HEK293 (cell line): Measurements from ENCODE around the gene CLIP3.

ENCODE experiments used
- CTCF ChIA-PET: fragments of 350-600 bp; formaldehyde crosslinking; extraction: SDS; loops from one replicate; lab custom pipeline; 2021; ENCODE audit warnings: antibody characterized with exemption; lab: Yijun Ruan, JAX
- POLR2A ChIA-PET: fragments of 300-600 bp; formaldehyde crosslinking; extraction: SDS; loops from one replicate; lab custom pipeline; 2020; ENCODE audit warnings: antibody characterized with exemption, inconsistent platforms; lab: Yijun Ruan, JAX
- H3K27ac ChIP-seq: fragments of 200-500 bp; sonication (Bioruptor generic); 2 replicates; pipeline ENCODE4 v1.5.1; 2014; ENCODE audit warnings: low read depth, low read length, control low read depth, inconsistent platforms; ENCODE audit errors: extremely low read depth
- H3K36me3 ChIP-seq, 2 experiments: fragments of 200-500 bp in 1 of 2; sonication (Bioruptor generic) in 1 of 2; 1 replicate in 1 of 2; 2 replicates in 1 of 2; pipeline ENCODE4 v1.5.1; 2014 to 2017; ENCODE audit warnings: inconsistent platforms in 2 of 2, low read length in 2 of 2; ENCODE audit not compliant: control insufficient read depth in 2 of 2, insufficient read depth in 1 of 2
- H3K4me1 ChIP-seq: fragments of 200-500 bp; sonication (Bioruptor generic); 2 replicates; pipeline ENCODE4 v1.5.1; 2014; ENCODE audit warnings: mild to moderate bottlenecking, low read length, inconsistent platforms; ENCODE audit not compliant: control insufficient read depth, insufficient read depth
- H3K4me3 ChIP-seq: 2 replicates; pipeline ENCODE4 v1.5.1; 2011; ENCODE audit warnings: low read depth, mild to moderate bottlenecking, control low read depth, low read length, moderate library complexity
- H3K9me3 ChIP-seq: fragments of 200-500 bp; sonication (Bioruptor generic); 2 replicates; pipeline ENCODE4 v1.5.1; 2014; ENCODE audit warnings: low read depth, low read length, inconsistent platforms; ENCODE audit not compliant: control insufficient read depth, insufficient read depth
- REPIN1 ChIP-seq: fragments of 450-650 bp; formaldehyde crosslinking; IDR thresholded peaks from 2 replicates; pipeline ENCODE4 v1.5.1; 2017; ENCODE audit warnings: missing biosample characterization, missing genetic modification characterization, low read depth
- SCRT1 ChIP-seq: fragments of 450-650 bp; formaldehyde crosslinking; IDR thresholded peaks from 2 replicates; pipeline ENCODE4 v1.5.1; 2016; ENCODE audit warnings: missing biosample characterization, missing genetic modification characterization, borderline replicate concordance
- SP3 ChIP-seq: fragments of 450-650 bp; formaldehyde crosslinking; IDR thresholded peaks from 2 replicates; pipeline ENCODE4 v1.5.1; 2016; ENCODE audit warnings: missing biosample characterization, missing genetic modification characterization
- SP7 ChIP-seq: fragments of 450-650 bp; formaldehyde crosslinking; IDR thresholded peaks from 2 replicates; pipeline ENCODE4 v1.5.1; 2016; ENCODE audit warnings: missing biosample characterization, missing genetic modification characterization
- ZFHX2 ChIP-seq: fragments of 450-650 bp; formaldehyde crosslinking; conservative IDR thresholded peaks from 2 replicates; pipeline ENCODE4 v1.5.1; 2016; ENCODE audit warnings: missing biosample characterization, missing genetic modification characterization
- ZFP69B ChIP-seq: fragments of 450-650 bp; formaldehyde crosslinking; IDR thresholded peaks from 2 replicates; pipeline ENCODE4 v1.5.1; 2016; ENCODE audit warnings: missing biosample characterization, missing genetic modification characterization
- ZNF112 ChIP-seq: fragments of 450-650 bp; formaldehyde crosslinking; IDR thresholded peaks from 2 replicates; pipeline ENCODE4 v1.5.0; 2017; ENCODE audit warnings: missing biosample characterization, missing genetic modification characterization
- ZNF157 ChIP-seq: fragments of 450-650 bp; formaldehyde crosslinking; IDR thresholded peaks from 2 replicates; pipeline ENCODE4 v1.5.1; 2016; ENCODE audit warnings: missing biosample characterization, missing genetic modification characterization
- ZNF174 ChIP-seq: fragments of 450-650 bp; formaldehyde crosslinking; IDR thresholded peaks from 2 replicates; pipeline ENCODE4 v1.5.0; 2017; ENCODE audit warnings: missing biosample characterization, mild to moderate bottlenecking, missing genetic modification characterization
- ZNF214 ChIP-seq: fragments of 450-650 bp; formaldehyde crosslinking; IDR thresholded peaks from 2 replicates; pipeline ENCODE4 v1.5.1; 2017; ENCODE audit warnings: missing biosample characterization, mild to moderate bottlenecking, missing genetic modification characterization, borderline replicate concordance
- ZNF292 ChIP-seq: fragments of 450-650 bp; formaldehyde crosslinking; IDR thresholded peaks from 2 replicates; pipeline ENCODE4 v1.5.1; 2016; ENCODE audit warnings: low read depth, missing biosample characterization, missing genetic modification characterization, borderline replicate concordance
- ZNF302 ChIP-seq: fragments of 450-650 bp; formaldehyde crosslinking; IDR thresholded peaks from 2 replicates; pipeline ENCODE4 v1.5.1; 2016; ENCODE audit warnings: missing biosample characterization, missing genetic modification characterization, low read depth
- ZNF354C ChIP-seq: fragments of 450-650 bp; formaldehyde crosslinking; IDR thresholded peaks from 2 replicates; pipeline ENCODE4 v1.5.1; 2016; ENCODE audit warnings: missing biosample characterization, missing genetic modification characterization, low read depth, borderline replicate concordance
- ZNF426 ChIP-seq: fragments of 450-650 bp; formaldehyde crosslinking; IDR thresholded peaks from 2 replicates; pipeline ENCODE4 v1.5.1; 2017; ENCODE audit warnings: missing biosample characterization, missing genetic modification characterization, mild to moderate bottlenecking, inconsistent platforms, moderate library complexity
- ZNF514 ChIP-seq: fragments of 450-650 bp; formaldehyde crosslinking; IDR thresholded peaks from 2 replicates; pipeline ENCODE4 v1.5.1; 2016; ENCODE audit warnings: missing biosample characterization, missing genetic modification characterization
- ZNF521 ChIP-seq: fragments of 450-650 bp; formaldehyde crosslinking; IDR thresholded peaks from 2 replicates; pipeline ENCODE4 v1.5.1; 2017; ENCODE audit warnings: missing biosample characterization, mild to moderate bottlenecking, missing genetic modification characterization
- ZNF529 ChIP-seq: fragments of 450-650 bp; formaldehyde crosslinking; IDR thresholded peaks from 2 replicates; pipeline ENCODE4 v1.5.1; 2017; ENCODE audit warnings: missing genetic modification characterization, missing biosample characterization; ENCODE audit not compliant: insufficient replicate concordance
- ZNF623 ChIP-seq: fragments of 450-650 bp; formaldehyde crosslinking; IDR thresholded peaks from 2 replicates; pipeline ENCODE4 v1.5.1; 2016; ENCODE audit warnings: missing biosample characterization, missing genetic modification characterization
- ZNF664 ChIP-seq: fragments of 450-650 bp; formaldehyde crosslinking; IDR thresholded peaks from 2 replicates; pipeline ENCODE4 v1.5.1; 2016; ENCODE audit warnings: missing biosample characterization, missing genetic modification characterization
- ZNF677 ChIP-seq: fragments of 450-650 bp; IDR thresholded peaks from 2 replicates; pipeline ENCODE4 v1.5.0; 2018; ENCODE audit warnings: missing biosample characterization, mild to moderate bottlenecking, missing genetic modification characterization, moderate library complexity
- ZNF792 ChIP-seq: fragments of 450-650 bp; formaldehyde crosslinking; IDR thresholded peaks from 2 replicates; pipeline ENCODE4 v1.5.1; 2016; ENCODE audit warnings: missing biosample characterization, missing genetic modification characterization
- ZNF830 ChIP-seq: fragments of 450-650 bp; IDR thresholded peaks from 2 replicates; pipeline ENCODE4 v1.5.0; 2018; ENCODE audit warnings: missing biosample characterization, missing genetic modification characterization, low read depth, mild to moderate bottlenecking, moderate library complexity
- ZSCAN23 ChIP-seq: fragments of 450-650 bp; formaldehyde crosslinking; IDR thresholded peaks from 2 replicates; pipeline ENCODE4 v1.5.1; 2016; ENCODE audit warnings: missing biosample characterization, missing genetic modification characterization
- ZXDB ChIP-seq: fragments of 450-650 bp; formaldehyde crosslinking; IDR thresholded peaks from 2 replicates; pipeline ENCODE4 v1.5.1; 2016; ENCODE audit warnings: missing biosample characterization, missing genetic modification characterization
- TF ChIP-seq, protein P1 (sequence below): fragments of 450-650 bp; formaldehyde crosslinking; IDR thresholded peaks from 2 replicates; pipeline ENCODE4 v1.5.1; 2016; ENCODE audit warnings: missing biosample characterization, missing genetic modification characterization, borderline replicate concordance
- TF ChIP-seq, protein P2 (sequence below): fragments of 450-650 bp; formaldehyde crosslinking; IDR thresholded peaks from 2 replicates; pipeline ENCODE4 v1.5.1; 2016; ENCODE audit warnings: missing biosample characterization, missing genetic modification characterization
- TF ChIP-seq, protein P3 (sequence below): fragments of 450-650 bp; formaldehyde crosslinking; IDR thresholded peaks from 2 replicates; pipeline ENCODE4 v1.5.1; 2017; ENCODE audit warnings: missing biosample characterization, missing genetic modification characterization
- TF ChIP-seq, protein P4 (sequence below): fragments of 450-650 bp; formaldehyde crosslinking; IDR thresholded peaks from 2 replicates; pipeline ENCODE4 v1.5.1; 2016; ENCODE audit warnings: missing biosample characterization, missing genetic modification characterization
- TF ChIP-seq, protein P5 (sequence below): fragments of 450-650 bp; formaldehyde crosslinking; IDR thresholded peaks from 2 replicates; pipeline ENCODE4 v1.5.1; 2017; ENCODE audit warnings: missing biosample characterization, missing genetic modification characterization

CLIP3 gene

DNA sequence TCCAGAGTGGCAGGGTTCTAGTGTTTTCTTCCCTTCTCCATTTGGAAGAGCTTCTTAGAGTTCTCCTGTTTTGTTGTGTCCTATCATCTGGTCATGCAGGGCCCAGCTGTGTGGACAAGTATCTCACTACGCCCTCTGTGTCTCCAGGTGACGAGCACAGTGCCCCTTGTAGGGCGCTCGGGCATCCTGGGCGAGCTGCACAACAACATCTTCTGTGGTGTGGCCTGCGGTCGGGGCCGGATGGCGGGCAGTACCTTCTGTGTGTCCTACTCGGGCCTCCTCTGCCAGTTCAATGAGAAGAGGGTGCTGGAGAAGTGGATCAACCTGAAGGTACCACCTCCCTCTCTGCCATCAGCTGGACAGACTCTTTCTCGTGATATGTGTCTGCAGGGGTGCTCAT lies 35.0 kb upstream of the CLIP3 start (continued):
- TF ChIP-seq, protein P1, sequence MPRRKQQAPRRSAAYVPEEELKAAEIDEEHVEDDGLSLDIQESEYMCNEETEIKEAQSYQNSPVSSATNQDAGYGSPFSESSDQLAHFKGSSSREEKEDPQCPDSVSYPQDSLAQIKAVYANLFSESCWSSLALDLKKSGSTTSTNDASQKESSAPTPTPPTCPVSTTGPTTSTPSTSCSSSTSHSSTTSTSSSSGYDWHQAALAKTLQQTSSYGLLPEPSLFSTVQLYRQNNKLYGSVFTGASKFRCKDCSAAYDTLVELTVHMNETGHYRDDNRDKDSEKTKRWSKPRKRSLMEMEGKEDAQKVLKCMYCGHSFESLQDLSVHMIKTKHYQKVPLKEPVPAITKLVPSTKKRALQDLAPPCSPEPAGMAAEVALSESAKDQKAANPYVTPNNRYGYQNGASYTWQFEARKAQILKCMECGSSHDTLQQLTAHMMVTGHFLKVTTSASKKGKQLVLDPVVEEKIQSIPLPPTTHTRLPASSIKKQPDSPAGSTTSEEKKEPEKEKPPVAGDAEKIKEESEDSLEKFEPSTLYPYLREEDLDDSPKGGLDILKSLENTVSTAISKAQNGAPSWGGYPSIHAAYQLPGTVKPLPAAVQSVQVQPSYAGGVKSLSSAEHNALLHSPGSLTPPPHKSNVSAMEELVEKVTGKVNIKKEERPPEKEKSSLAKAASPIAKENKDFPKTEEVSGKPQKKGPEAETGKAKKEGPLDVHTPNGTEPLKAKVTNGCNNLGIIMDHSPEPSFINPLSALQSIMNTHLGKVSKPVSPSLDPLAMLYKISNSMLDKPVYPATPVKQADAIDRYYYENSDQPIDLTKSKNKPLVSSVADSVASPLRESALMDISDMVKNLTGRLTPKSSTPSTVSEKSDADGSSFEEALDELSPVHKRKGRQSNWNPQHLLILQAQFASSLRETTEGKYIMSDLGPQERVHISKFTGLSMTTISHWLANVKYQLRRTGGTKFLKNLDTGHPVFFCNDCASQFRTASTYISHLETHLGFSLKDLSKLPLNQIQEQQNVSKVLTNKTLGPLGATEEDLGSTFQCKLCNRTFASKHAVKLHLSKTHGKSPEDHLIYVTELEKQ (tag by site-specific recombination), result no peak
- no peak for TF ChIP-seq ZNF214
- TF ChIP-seq, protein P2, sequence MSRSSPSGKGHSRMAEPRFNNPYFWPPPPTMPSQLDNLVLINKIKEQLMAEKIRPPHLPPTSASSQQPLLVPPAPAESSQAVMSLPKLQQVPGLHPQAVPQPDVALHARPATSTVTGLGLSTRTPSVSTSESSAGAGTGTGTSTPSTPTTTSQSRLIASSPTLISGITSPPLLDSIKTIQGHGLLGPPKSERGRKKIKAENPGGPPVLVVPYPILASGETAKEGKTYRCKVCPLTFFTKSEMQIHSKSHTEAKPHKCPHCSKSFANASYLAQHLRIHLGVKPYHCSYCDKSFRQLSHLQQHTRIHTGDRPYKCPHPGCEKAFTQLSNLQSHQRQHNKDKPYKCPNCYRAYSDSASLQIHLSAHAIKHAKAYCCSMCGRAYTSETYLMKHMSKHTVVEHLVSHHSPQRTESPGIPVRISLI (tag by site-specific recombination), result no peak
- TF ChIP-seq REPIN1 (tag by site-specific recombination), result no peak
- TF ChIP-seq ZFP69B (tag by site-specific recombination), result no peak
- no peak for TF ChIP-seq ZNF112 (tag by site-specific recombination)
- TF ChIP-seq, protein P3, sequence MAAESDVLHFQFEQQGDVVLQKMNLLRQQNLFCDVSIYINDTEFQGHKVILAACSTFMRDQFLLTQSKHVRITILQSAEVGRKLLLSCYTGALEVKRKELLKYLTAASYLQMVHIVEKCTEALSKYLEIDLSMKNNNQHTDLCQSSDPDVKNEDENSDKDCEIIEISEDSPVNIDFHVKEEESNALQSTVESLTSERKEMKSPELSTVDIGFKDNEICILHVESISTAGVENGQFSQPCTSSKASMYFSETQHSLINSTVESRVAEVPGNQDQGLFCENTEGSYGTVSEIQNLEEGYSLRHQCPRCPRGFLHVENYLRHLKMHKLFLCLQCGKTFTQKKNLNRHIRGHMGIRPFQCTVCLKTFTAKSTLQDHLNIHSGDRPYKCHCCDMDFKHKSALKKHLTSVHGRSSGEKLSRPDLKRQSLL (tag by site-specific recombination), result no peak
- TF ChIP-seq, protein P4, sequence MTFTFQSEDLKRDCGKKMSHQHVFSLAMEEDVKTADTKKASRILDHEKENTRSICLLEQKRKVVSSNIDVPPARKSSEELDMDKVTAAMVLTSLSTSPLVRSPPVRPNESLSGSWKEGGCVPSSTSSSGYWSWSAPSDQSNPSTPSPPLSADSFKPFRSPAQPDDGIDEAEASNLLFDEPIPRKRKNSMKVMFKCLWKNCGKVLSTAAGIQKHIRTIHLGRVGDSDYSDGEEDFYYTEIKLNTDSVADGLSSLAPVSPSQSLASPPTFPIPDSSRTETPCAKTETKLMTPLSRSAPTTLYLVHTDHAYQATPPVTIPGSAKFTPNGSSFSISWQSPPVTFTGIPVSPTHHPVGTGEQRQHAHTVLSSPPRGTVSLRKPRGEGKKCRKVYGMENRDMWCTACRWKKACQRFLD (tag by site-specific recombination), result no peak
- TF ChIP-seq ZNF623 (tag by site-specific recombination), result no peak
- no peak for TF ChIP-seq SP7 (tag by site-specific recombination)
- TF ChIP-seq ZNF174, result no peak
- TF ChIP-seq ZNF830 (tag by site-specific recombination), result no peak
- TF ChIP-seq ZNF354C (tag by site-specific recombination), result no peak
- TF ChIP-seq, all 188 proteins: peak for 0

DNA sequence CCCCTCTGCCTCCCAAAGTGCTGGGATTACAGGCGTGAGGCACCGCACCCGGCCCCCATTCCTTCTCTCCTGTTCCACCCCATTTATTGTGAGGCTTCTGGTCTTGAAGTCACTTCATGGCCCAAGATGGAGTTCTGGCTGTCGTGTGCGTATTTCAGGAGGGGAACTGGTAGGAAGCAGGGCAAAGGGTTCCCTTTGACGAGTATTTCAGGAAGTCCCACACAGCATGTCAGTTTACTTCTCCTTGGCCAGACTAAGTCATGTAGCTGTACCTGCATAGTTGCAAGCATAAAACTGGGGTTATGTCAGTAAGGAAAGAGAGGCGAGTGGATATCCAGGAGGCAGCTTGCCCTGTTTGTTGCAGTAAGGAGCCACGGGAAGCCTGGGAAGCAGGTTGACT lies 32.2 kb upstream of the CLIP3 start:
- Histone ChIP-seq H3K27ac (no peak overlapping the region), H3K4me3 (no peak overlapping the region), H3K36me3 (peaks cover 75 to 77% of the 10 kb centered on the region in 2 experiments), H3K4me1 (peaks cover 11% of the 10 kb centered on the region), H3K9me3 (no peaks in the 10 kb centered on the region)
- ChIA-PET CTCF (interaction anchor here (0.8 kb wide), 1 partner anchor 105 kb away, joined by 3 read pairs; no protein-coding TSS in a partner anchor), POLR2A (interaction anchor here (0.9 to 3.8 kb wide), 3 partner anchors 10 to 75 kb away, joined by 3 to 40 read pairs (median 5); partner anchors contain the start of genes CAPNS1, THAP8 and WDR62)
- TF ChIP-seq ZNF426 (tag by site-specific recombination) (no peak), ZXDB (no peak), ZNF677 (tag by site-specific recombination) (no peak), ZNF529 (tag by site-specific recombination) (no peak), ZNF664 (tag by site-specific recombination) (no peak), ZNF792 (tag by site-specific recombination) (no peak), ZFHX2 (no peak), SP3 (tag by site-specific recombination) (no peak), ZNF302 (no peak), SCRT1 (tag by site-specific recombination) (no peak), ZNF521 (tag by site-specific recombination) (no peak), ZNF292 (no peak), ZNF157 (tag by site-specific recombination) (no peak), ZSCAN23 (tag by site-specific recombination) (no peak), ZNF514 (tag by site-specific recombination) (no peak)
- TF ChIP-seq, protein P5, sequence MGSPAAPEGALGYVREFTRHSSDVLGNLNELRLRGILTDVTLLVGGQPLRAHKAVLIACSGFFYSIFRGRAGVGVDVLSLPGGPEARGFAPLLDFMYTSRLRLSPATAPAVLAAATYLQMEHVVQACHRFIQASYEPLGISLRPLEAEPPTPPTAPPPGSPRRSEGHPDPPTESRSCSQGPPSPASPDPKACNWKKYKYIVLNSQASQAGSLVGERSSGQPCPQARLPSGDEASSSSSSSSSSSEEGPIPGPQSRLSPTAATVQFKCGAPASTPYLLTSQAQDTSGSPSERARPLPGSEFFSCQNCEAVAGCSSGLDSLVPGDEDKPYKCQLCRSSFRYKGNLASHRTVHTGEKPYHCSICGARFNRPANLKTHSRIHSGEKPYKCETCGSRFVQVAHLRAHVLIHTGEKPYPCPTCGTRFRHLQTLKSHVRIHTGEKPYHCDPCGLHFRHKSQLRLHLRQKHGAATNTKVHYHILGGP (tag by site-specific recombination), result no peak
